B cell (primary cell): ENCODE measurements around the gene PSMD2.

Experiments used
- CTCF ChIP-seq: fragments of 200-600 bp; IDR thresholded peaks from one replicate; pipeline ENCODE4 v1.8.0; 2022; ENCODE audit warnings: antibody characterized with exemption, mild to moderate bottlenecking
- EZH2 ChIP-seq: IDR thresholded peaks from 2 replicates; pipeline ENCODE4 v1.6.1; 2012; ENCODE audit warnings: borderline replicate concordance, low read depth, mild to moderate bottlenecking, moderate library complexity, low read length; ENCODE audit not compliant: insufficient read depth, poor library complexity, severe bottlenecking

GRCh38 chr3:184350618-184351017, 51.6 kb downstream of the PSMD2 start:
- no peak for TF ChIP-seq CTCF
- TF ChIP-seq EZH2: no peak
